ENCODE data around the gene PLPP2.

GRCh38 chr19:318509-318774 is 27.2 kb upstream of the PLPP2 start:
- TF ChIP-seq, protein P1, sequence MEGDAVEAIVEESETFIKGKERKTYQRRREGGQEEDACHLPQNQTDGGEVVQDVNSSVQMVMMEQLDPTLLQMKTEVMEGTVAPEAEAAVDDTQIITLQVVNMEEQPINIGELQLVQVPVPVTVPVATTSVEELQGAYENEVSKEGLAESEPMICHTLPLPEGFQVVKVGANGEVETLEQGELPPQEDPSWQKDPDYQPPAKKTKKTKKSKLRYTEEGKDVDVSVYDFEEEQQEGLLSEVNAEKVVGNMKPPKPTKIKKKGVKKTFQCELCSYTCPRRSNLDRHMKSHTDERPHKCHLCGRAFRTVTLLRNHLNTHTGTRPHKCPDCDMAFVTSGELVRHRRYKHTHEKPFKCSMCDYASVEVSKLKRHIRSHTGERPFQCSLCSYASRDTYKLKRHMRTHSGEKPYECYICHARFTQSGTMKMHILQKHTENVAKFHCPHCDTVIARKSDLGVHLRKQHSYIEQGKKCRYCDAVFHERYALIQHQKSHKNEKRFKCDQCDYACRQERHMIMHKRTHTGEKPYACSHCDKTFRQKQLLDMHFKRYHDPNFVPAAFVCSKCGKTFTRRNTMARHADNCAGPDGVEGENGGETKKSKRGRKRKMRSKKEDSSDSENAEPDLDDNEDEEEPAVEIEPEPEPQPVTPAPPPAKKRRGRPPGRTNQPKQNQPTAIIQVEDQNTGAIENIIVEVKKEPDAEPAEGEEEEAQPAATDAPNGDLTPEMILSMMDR (IDR thresholded peaks at IDR 0.05; ENCODE audit: poor library complexity, severe bottlenecking): no peak
- no peak for TF ChIP-seq POLR2AphosphoS5 (IDR thresholded peaks at IDR 0.05)
- TF ChIP-seq RAD21 (conservative IDR thresholded peaks at IDR 0.05): no peak
- TF ChIP-seq SMC3 (conservative IDR thresholded peaks at IDR 0.05; ENCODE audit: poor library complexity): no peak
- TF ChIP-seq EP300 (conservative IDR thresholded peaks at IDR 0.05; ENCODE audit: poor library complexity, severe bottlenecking): no peak
- no peak for TF ChIP-seq REST (IDR thresholded peaks at IDR 0.05; ENCODE audit: borderline replicate concordance)
- TF ChIP-seq EZH2 (IDR thresholded peaks at IDR 0.05; ENCODE audit: borderline replicate concordance, insufficient read depth, low read length, poor library complexity, severe bottlenecking): no peak
- TF ChIP-seq TAF1 (IDR thresholded peaks at IDR 0.05; ENCODE audit: low read depth): no peak
- no peak for TF ChIP-seq MXI1 (conservative IDR thresholded peaks at IDR 0.05; ENCODE audit: poor library complexity, severe bottlenecking)
